Keratinocyte (primary cell): ENCODE data around the gene DPP9. TPM values are rescaled to one million over a fixed set of nuclear protein-coding genes. Genes with fewer than 3 reads are reported as not detected.

Experiments
- DNase-seq: peaks from one replicate; pipeline ENCODE4 v3.0.0-alpha.2; 2011; ENCODE audit warnings: low read depth, missing footprints, low spot score
- FAIRE-seq: peaks from 2 replicates; lab custom pipeline; 2011; peaks lifted over from hg19 to GRCh38; lab: Jason Lieb, UNC
- H2AFZ ChIP-seq: 2 replicates; pipeline ENCODE4 v1.6.0; 2012; ENCODE audit warnings: low read length, control low read depth, inconsistent platforms; ENCODE audit not compliant: control insufficient read depth
- H3K27ac ChIP-seq: 2 replicates; pipeline ENCODE4 v1.5.1; 2011; ENCODE audit warnings: low read length; ENCODE audit not compliant: control insufficient read depth, insufficient read depth
- H3K27me3 ChIP-seq: 3 replicates; pipeline ENCODE4 v1.6.0; 2011; ENCODE audit warnings: low read length; ENCODE audit not compliant: control insufficient read depth, insufficient read depth; ENCODE audit errors: extremely low read depth
- H3K36me3 ChIP-seq, 2 experiments: 2 replicates in 1 of 2; 3 replicates in 1 of 2; pipeline ENCODE4 v1.5.1; 2011; ENCODE audit warnings: low read length in 2 of 2, mild to moderate bottlenecking in 1 of 2; ENCODE audit not compliant: control insufficient read depth in 2 of 2, insufficient read depth in 2 of 2; ENCODE audit errors: extremely low read depth in 1 of 2
- H3K4me1 ChIP-seq: 3 replicates; pipeline ENCODE4 v1.5.1; 2011; ENCODE audit warnings: low read length; ENCODE audit not compliant: control insufficient read depth, insufficient read depth; ENCODE audit errors: extremely low read depth
- H3K4me2 ChIP-seq: 3 replicates; pipeline ENCODE4 v1.6.0; 2011; ENCODE audit warnings: low read depth, low read length; ENCODE audit not compliant: control insufficient read depth, insufficient read depth; ENCODE audit errors: extremely low read depth
- H3K4me3 ChIP-seq, 3 experiments: fragments of 200-600 bp in 1 of 3; sonication (generic) in 1 of 3; 2 replicates in 2 of 3; 3 replicates in 1 of 3; pipeline ENCODE4 v1.5.1; 2011 to 2016; ENCODE audit warnings: low read length in 3 of 3, mild to moderate bottlenecking in 3 of 3, control low read depth in 2 of 3, inconsistent platforms in 1 of 3, low read depth in 1 of 3, mixed read lengths in 1 of 3, mixed run types in 1 of 3, moderate library complexity in 1 of 3; ENCODE audit not compliant: control insufficient read depth in 2 of 3, insufficient read depth in 2 of 3; ENCODE audit errors: extremely low read depth in 1 of 3
- H3K79me2 ChIP-seq: 2 replicates; pipeline ENCODE4 v1.6.0; 2012; ENCODE audit warnings: low read length; ENCODE audit not compliant: control insufficient read depth, insufficient read depth
- H3K9ac ChIP-seq: 3 replicates; pipeline ENCODE4 v1.6.0; 2011; ENCODE audit warnings: low read length; ENCODE audit not compliant: control insufficient read depth, insufficient read depth; ENCODE audit errors: extremely low read depth
- H3K9me1 ChIP-seq: 3 replicates; pipeline ENCODE4 v1.6.0; 2011; ENCODE audit warnings: low read length; ENCODE audit not compliant: control insufficient read depth, insufficient read depth; ENCODE audit errors: extremely low read depth
- H3K9me3 ChIP-seq: 2 replicates; pipeline ENCODE4 v1.5.1; 2012; ENCODE audit warnings: low read depth, low read length; ENCODE audit not compliant: control insufficient read depth
- H4K20me1 ChIP-seq: 3 replicates; pipeline ENCODE4 v1.6.0; 2011; ENCODE audit warnings: low read length; ENCODE audit not compliant: control insufficient read depth, insufficient read depth; ENCODE audit errors: extremely low read depth
- EZH2 ChIP-seq: IDR thresholded peaks from one replicate; pipeline ENCODE4 v1.6.1; 2012; ENCODE audit warnings: inconsistent platforms, mild to moderate bottlenecking, low read length, moderate library complexity
- dilution Hi-C: fragments of 300-500 bp; cut with MboI; formaldehyde crosslinking; loops from one replicate; pipeline ENCODE4 v1.7.0; 2020; ENCODE audit warnings: low sequenced_read_pairs; ENCODE audit not compliant: extremely low pct_ligation_motif_present
- polyA plus RNA-seq, 5 experiments: library from polyadenylated mRNA; depleted of rRNA in 3 of 5; stranded (reverse) in 3 of 5; stranded (forward) in 1 of 5; unstranded in 1 of 5; fragments of >200 nt; gene quantifications; 1 replicate in 1 of 5; 2 replicates in 3 of 5; 3 replicates in 1 of 5; pipeline versions ENCODE4 v1.2.1 to v1.2.3, GENCODE V29; 2011 to 2012; ENCODE audit warnings: missing spikeins in 2 of 5, low read depth in 1 of 5, low replicate concordance in 1 of 5
- TF ChIP-seq, protein P1 (sequence below), 3 experiments: IDR thresholded peaks in 1 of 3; conservative IDR thresholded peaks in 1 of 3; optimal IDR thresholded peaks in 1 of 3; 2 replicates in 2 of 3; 3 replicates in 1 of 3; pipeline versions ENCODE3 to v1.5.1; 2011; ENCODE audit warnings: low read length in 3 of 3, mild to moderate bottlenecking in 3 of 3, moderate library complexity in 2 of 3, control low read depth in 1 of 3, inconsistent platforms in 1 of 3; ENCODE audit not compliant: insufficient read depth in 2 of 3; ENCODE audit errors: extremely low read depth in 1 of 3

Gene DPP9
- polyA plus RNA-seq, 1 donor (not counting 4 experiments of a cell fraction or from before 2014, with no cell fraction given), result 19.2 TPM

DNA sequence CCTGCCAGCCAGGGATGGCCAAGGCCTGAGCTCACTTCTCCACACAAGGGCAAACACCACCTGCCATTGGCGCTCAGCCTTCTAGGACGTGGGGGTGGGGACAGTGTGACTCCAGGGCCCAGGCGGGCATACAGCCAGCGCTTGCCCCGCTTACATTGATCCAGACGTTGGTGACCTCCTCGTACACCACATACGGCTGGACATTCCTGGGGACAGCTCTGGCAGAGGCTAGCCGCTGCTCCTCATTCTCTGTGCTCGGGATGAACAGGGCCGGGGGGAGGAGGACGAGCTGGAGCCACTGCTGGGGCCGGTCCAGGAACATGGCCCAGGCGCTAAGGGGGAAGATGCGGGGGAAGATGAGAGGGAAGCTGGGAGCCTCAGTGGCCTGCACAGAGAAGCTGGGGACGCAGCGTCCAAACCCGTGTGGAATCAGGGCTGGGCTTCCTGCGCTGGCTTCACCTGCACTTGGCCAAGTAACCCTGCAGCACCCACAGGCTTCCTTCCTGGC lies 28.4 kb downstream of the DPP9 start:
- peaks cover 39 to 57% of the 10 kb centered on the region in 2 experiments for H3K36me3 ChIP-seq
- peaks cover 10% of the 10 kb centered on the region for H3K79me2 ChIP-seq
- peak overlapping the region; percentile 39 for H3K9ac ChIP-seq
- H3K27me3 ChIP-seq, result no peaks in the 10 kb centered on the region
- no peak overlapping the region for H3K4me3 ChIP-seq
- no peak for FAIRE-seq
- DNase-seq, result no peak
- peaks cover 58% of the 10 kb centered on the region for H3K4me1 ChIP-seq
- TF ChIP-seq, protein P1, sequence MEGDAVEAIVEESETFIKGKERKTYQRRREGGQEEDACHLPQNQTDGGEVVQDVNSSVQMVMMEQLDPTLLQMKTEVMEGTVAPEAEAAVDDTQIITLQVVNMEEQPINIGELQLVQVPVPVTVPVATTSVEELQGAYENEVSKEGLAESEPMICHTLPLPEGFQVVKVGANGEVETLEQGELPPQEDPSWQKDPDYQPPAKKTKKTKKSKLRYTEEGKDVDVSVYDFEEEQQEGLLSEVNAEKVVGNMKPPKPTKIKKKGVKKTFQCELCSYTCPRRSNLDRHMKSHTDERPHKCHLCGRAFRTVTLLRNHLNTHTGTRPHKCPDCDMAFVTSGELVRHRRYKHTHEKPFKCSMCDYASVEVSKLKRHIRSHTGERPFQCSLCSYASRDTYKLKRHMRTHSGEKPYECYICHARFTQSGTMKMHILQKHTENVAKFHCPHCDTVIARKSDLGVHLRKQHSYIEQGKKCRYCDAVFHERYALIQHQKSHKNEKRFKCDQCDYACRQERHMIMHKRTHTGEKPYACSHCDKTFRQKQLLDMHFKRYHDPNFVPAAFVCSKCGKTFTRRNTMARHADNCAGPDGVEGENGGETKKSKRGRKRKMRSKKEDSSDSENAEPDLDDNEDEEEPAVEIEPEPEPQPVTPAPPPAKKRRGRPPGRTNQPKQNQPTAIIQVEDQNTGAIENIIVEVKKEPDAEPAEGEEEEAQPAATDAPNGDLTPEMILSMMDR (optimal IDR thresholded peaks at IDR 0.05 in 1 of 3, IDR thresholded peaks at IDR 0.05 in 1 of 3, conservative IDR thresholded peaks at IDR 0.05 in 1 of 3; ENCODE audit: extremely low read depth in 1 of 3, insufficient read depth in 2 of 3, low read length in 3 of 3), result no peak
- TF ChIP-seq EZH2, result no peak
- H2AFZ ChIP-seq, result no peak overlapping the region
- no peaks in the 10 kb centered on the region for H3K9me1 ChIP-seq
- H3K9me3 ChIP-seq, result no peaks in the 10 kb centered on the region
- H3K4me2 ChIP-seq, result no peak overlapping the region
- no peaks in the 10 kb centered on the region for H4K20me1 ChIP-seq
- dilution Hi-C loops, result no loop called here
- H3K27ac ChIP-seq, result peak overlapping the region; percentile 85

DNA sequence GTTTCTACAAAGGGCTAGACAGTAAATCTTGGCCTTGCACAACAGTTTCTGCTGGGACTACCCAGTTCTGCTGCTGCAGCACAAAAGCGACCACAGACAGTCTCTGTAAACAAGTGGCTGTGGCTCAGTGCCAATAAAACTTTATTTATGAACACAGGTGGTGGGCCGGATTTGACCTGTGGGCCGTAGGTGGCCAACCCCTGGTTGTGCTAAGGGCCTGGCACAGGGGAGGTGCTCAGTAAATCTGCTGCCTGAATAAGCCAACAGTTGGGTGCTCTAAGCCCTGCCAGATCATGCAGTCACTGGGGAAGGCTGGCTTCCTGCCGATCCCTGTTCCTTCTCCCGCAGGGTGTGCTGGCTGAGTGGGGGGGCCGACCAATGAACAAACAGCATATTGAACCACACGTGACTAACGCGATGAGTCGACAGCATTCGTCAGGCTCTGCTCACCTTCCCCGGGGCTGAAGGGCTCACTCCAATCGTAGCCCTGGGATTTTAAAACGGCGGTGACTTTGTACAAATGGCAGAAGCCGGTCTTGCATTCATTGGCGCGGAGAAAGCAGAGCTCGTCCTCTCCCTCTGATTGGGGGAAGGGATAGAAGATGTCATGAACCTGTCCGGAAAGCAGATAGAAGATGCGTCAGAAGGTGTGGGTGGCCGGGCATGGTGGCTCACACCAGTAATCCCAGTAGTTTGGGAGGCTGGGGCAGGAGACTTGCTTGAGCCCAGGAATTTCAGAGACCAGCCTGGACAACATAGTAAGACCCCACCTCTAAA lies 29.2 kb downstream of the DPP9 start:
- Histone ChIP-seq H2AFZ (no peak overlapping the region), H3K4me2 (peak overlapping the region; percentile 33), H3K9ac (peak overlapping the region; percentile 63), H3K79me2 (peaks cover 10% of the 10 kb centered on the region), H3K27me3 (no peaks in the 10 kb centered on the region), H3K9me1 (no peaks in the 10 kb centered on the region), H3K4me1 (peaks cover 52% of the 10 kb centered on the region), H4K20me1 (no peaks in the 10 kb centered on the region), H3K36me3 (peaks cover 47 to 57% of the 10 kb centered on the region in 2 experiments), H3K27ac (peak overlapping the region; percentile 86), H3K4me3 (peak overlapping the region in 1 of 3 experiments; percentile 3), H3K9me3 (no peaks in the 10 kb centered on the region)
- TF ChIP-seq, protein P1 (optimal IDR thresholded peaks at IDR 0.05 in 1 of 3, IDR thresholded peaks at IDR 0.05 in 1 of 3, conservative IDR thresholded peaks at IDR 0.05 in 1 of 3; ENCODE audit: extremely low read depth in 1 of 3, insufficient read depth in 2 of 3, low read length in 3 of 3), result no peak
- FAIRE-seq (peak; percentile 100), DNase-seq (peak; percentile 99)
- dilution Hi-C loops, result no loop called here
